Ishikawa (cell line): ENCODE measurements around the gene WBP11.

ENCODE experiments used
- CEBPB ChIP-seq: IDR thresholded peaks from 2 replicates; pipeline ENCODE4 v1.6.1; 2012
- CREB1 ChIP-seq: IDR thresholded peaks from 2 replicates; pipeline ENCODE4 v1.6.1; 2012; ENCODE audit warnings: low read depth
- EGR1 ChIP-seq: IDR thresholded peaks from 2 replicates; pipeline ENCODE4 v1.6.1; 2012
- EP300 ChIP-seq: IDR thresholded peaks from 2 replicates; pipeline ENCODE4 v1.6.1; 2012; ENCODE audit warnings: borderline replicate concordance
- FOXM1 ChIP-seq: IDR thresholded peaks from 2 replicates; pipeline ENCODE4 v1.6.1; 2012; ENCODE audit warnings: low read depth, borderline replicate concordance
- NFIC ChIP-seq: IDR thresholded peaks from 2 replicates; pipeline ENCODE4 v1.6.1; 2012
- RAD21 ChIP-seq: IDR thresholded peaks from 2 replicates; pipeline ENCODE4 v1.6.1; 2012; ENCODE audit warnings: low read depth
- TAF1 ChIP-seq: IDR thresholded peaks from 2 replicates; pipeline ENCODE4 v1.6.1; 2012; ENCODE audit warnings: low read depth, mild to moderate bottlenecking
- TCF12 ChIP-seq: IDR thresholded peaks from 2 replicates; pipeline ENCODE4 v1.6.1; 2012; ENCODE audit warnings: low read depth
- TEAD4 ChIP-seq: IDR thresholded peaks from 2 replicates; pipeline ENCODE4 v1.6.1; 2012
- YY1 ChIP-seq: IDR thresholded peaks from 2 replicates; pipeline ENCODE4 v1.6.1; 2012; ENCODE audit warnings: low read depth
- ZBTB7A ChIP-seq: IDR thresholded peaks from 2 replicates; pipeline ENCODE4 v1.6.1; 2012; ENCODE audit warnings: low read depth
- TF ChIP-seq, protein P1 (sequence below): IDR thresholded peaks from 2 replicates; pipeline ENCODE4 v1.6.1; 2012
- TF ChIP-seq, protein P2 (sequence below): IDR thresholded peaks from 2 replicates; pipeline ENCODE4 v1.6.1; 2012; ENCODE audit warnings: low read depth, mild to moderate bottlenecking
- TF ChIP-seq, protein P3 (sequence below): IDR thresholded peaks from 2 replicates; pipeline ENCODE4 v1.6.1; 2012

Gene WBP11

DNA sequence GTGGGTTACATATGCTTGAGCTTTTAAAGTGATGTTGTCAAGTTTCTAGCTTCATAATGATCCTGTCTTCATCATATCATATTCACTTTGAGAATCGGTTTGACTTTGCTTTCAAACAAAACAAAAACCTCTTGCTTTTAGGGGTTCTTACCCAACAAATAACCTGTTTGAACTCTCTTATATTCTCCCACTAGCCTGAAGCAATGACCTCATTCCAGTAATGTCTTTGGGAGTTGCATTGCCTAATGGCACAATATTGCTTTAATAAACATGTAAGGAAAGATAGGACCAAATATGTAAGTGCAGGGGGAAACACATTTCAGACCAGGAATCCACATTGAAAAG, 27.7 kb downstream of the WBP11 start:
- TF ChIP-seq EP300 = no peak
- TF ChIP-seq EGR1 = no peak
- TF ChIP-seq, protein P1, sequence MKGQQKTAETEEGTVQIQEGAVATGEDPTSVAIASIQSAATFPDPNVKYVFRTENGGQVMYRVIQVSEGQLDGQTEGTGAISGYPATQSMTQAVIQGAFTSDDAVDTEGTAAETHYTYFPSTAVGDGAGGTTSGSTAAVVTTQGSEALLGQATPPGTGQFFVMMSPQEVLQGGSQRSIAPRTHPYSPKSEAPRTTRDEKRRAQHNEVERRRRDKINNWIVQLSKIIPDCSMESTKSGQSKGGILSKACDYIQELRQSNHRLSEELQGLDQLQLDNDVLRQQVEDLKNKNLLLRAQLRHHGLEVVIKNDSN = no peak
- TF ChIP-seq CREB1 = no peak
- TF ChIP-seq TCF12 = no peak
- TF ChIP-seq FOXM1 = no peak
- no peak for TF ChIP-seq CEBPB
- TF ChIP-seq, protein P2, sequence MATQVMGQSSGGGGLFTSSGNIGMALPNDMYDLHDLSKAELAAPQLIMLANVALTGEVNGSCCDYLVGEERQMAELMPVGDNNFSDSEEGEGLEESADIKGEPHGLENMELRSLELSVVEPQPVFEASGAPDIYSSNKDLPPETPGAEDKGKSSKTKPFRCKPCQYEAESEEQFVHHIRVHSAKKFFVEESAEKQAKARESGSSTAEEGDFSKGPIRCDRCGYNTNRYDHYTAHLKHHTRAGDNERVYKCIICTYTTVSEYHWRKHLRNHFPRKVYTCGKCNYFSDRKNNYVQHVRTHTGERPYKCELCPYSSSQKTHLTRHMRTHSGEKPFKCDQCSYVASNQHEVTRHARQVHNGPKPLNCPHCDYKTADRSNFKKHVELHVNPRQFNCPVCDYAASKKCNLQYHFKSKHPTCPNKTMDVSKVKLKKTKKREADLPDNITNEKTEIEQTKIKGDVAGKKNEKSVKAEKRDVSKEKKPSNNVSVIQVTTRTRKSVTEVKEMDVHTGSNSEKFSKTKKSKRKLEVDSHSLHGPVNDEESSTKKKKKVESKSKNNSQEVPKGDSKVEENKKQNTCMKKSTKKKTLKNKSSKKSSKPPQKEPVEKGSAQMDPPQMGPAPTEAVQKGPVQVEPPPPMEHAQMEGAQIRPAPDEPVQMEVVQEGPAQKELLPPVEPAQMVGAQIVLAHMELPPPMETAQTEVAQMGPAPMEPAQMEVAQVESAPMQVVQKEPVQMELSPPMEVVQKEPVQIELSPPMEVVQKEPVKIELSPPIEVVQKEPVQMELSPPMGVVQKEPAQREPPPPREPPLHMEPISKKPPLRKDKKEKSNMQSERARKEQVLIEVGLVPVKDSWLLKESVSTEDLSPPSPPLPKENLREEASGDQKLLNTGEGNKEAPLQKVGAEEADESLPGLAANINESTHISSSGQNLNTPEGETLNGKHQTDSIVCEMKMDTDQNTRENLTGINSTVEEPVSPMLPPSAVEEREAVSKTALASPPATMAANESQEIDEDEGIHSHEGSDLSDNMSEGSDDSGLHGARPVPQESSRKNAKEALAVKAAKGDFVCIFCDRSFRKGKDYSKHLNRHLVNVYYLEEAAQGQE = no peak
- TF ChIP-seq TEAD4 = no peak
- TF ChIP-seq, protein P3, sequence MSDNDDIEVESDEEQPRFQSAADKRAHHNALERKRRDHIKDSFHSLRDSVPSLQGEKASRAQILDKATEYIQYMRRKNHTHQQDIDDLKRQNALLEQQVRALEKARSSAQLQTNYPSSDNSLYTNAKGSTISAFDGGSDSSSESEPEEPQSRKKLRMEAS = no peak
- no peak for TF ChIP-seq YY1
- no peak for TF ChIP-seq TAF1
- TF ChIP-seq RAD21 = no peak
- no peak for TF ChIP-seq ZBTB7A
- TF ChIP-seq NFIC = no peak

DNA sequence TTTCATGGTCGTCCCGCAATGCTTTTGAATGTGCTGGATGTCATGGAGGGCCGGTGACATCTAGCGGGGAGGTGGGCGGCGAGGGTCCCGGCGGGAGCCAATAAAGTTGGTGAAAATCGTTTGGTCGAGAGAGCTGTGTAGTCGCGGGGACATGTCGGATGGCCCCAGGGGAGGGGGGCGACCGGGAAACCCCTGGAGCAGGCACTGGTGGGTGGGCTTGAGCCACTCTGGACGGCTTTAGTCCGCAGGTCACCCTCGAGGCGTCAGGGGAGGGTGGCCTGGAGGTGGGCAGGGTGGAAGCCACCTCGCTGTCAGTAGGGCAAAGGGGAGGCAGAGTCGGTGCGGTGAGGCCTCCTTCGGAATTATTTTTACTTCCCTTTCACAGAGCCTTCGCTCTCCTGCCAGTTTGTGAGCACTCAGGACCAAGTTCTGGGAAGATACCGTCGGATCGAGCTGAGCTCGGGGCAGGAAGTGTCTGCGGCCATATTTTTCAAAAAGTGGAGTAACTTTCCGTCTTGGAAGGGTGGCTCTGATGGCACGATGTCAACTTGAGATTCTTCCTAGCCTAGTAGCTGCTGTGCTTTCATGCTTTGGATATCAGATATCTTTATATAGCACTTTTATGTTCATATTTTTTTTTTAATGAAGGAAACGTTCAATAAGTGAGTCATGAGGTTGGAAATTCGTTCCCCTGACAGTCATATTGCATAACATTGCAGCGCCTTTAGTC, 28.2 kb downstream of the WBP11 start:
- TF ChIP-seq TAF1 (no peak), TEAD4 (no peak), RAD21 (no peak), EP300 (no peak), FOXM1 (no peak), NFIC (no peak), CREB1 (no peak), YY1 (no peak), CEBPB (no peak), TCF12 (no peak), ZBTB7A (no peak)
- TF ChIP-seq, protein P3 = no peak
- TF ChIP-seq, protein P2 = no peak

DNA sequence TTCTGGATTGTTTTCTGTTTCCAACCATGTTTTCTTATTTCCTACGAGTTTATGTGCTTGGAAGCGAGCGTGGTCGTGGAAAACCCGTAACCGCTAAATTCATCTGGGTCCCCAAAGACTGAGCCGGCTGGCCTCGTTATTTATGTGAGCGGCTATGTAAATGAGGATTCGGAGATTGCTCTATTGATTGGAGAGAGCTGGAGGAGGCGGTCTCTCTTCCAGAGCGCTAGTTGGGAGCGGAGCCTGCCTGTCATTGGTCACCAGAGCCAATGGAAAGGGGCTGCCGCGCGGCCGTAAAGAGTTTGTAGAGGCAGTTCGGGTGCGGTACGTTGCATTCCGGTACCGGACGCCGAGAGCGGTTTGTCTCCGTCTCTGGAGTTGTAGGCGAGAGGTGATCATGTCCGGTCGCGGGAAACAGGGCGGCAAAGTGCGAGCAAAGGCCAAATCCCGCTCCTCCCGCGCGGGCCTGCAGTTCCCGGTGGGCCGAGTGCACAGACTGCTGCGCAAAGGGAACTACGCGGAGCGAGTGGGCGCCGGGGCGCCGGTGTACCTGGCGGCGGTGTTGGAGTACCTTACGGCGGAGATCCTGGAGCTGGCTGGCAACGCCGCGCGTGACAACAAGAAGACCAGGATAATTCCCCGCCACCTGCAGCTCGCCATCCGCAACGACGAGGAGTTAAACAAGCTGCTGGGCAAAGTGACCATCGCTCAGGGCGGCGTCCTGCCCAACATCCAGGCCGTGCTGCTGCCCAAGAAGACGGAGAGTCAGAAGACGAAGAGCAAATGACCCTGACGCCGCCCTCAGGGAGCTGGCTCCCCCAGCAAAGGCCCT, 29.0 kb downstream of the WBP11 start:
- TF ChIP-seq NFIC (no peak), ZBTB7A (no peak)
- TF ChIP-seq, protein P2 = no peak

DNA sequence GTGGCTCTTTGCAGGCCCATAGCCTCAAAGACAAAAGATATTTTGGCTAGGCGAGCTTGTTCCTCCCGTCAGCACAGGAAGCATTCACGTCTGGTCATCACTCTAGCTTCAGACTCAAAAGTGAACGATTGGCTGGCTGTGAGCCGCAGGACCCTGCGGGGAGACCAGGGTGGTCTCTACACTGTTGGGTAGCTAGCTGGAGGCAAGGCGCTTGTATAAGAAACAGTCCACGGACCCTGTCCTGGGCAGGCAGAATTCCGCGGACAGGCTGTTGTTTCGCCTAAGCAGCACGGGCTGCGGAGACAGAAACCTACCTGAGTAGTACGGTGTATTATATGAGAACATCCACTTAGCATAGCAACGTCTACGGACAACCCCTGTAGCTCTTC, 29.6 kb downstream of the WBP11 start:
- no peak for TF ChIP-seq TAF1
- TF ChIP-seq FOXM1 = no peak
- no peak for TF ChIP-seq TEAD4
- TF ChIP-seq, protein P1 = no peak
- no peak for TF ChIP-seq TCF12
- no peak for TF ChIP-seq CREB1
- TF ChIP-seq EGR1 = no peak
- no peak for TF ChIP-seq EP300
- TF ChIP-seq CEBPB = no peak
- no peak for TF ChIP-seq NFIC
- TF ChIP-seq, protein P2 = no peak
- no peak for TF ChIP-seq RAD21
- TF ChIP-seq, protein P3 = no peak
- TF ChIP-seq YY1 = no peak
